RWPE2 (cell line): ENCODE results near the gene LTA.

ENCODE experiments used
- ATAC-seq: fragments of 200-7000 bp; cut with Tn5 transposase; 3 replicates; pipeline ENCODE4 v1.9.1; 2021; ENCODE audit warnings: low read depth
- DNase-seq: peaks from one replicate; pipeline ENCODE4 v3.0.0-alpha.2; 2020; ENCODE audit warnings: low spot score
- H3K27ac ChIP-seq: fragments of 450-650 bp; 2 replicates; pipeline ENCODE4 v1.5.1; 2017; ENCODE audit warnings: mild to moderate bottlenecking; ENCODE audit not compliant: poor library complexity, severe bottlenecking
- H3K27me3 ChIP-seq: fragments of 250-450 bp; sonication (Bioruptor Pico); 2 replicates; pipeline ENCODE4 v1.5.1; 2021; ENCODE audit warnings: mild to moderate bottlenecking, moderate library complexity; ENCODE audit not compliant: insufficient read depth, poor library complexity, severe bottlenecking
- H3K36me3 ChIP-seq: fragments of 250-450 bp; sonication (Bioruptor Pico); 2 replicates; pipeline ENCODE4 v1.5.1; 2020; ENCODE audit warnings: low read depth, mild to moderate bottlenecking, moderate library complexity
- H3K4me1 ChIP-seq: fragments of 250-450 bp; sonication (Bioruptor Pico); 2 replicates; pipeline ENCODE4 v1.5.1; 2021; ENCODE audit warnings: mild to moderate bottlenecking, moderate library complexity; ENCODE audit not compliant: insufficient read depth, poor library complexity, severe bottlenecking
- H3K4me3 ChIP-seq: fragments of 250-450 bp; sonication (Bioruptor Pico); 2 replicates; pipeline ENCODE4 v1.5.1; 2021; ENCODE audit warnings: mild to moderate bottlenecking, moderate library complexity; ENCODE audit not compliant: severe bottlenecking
- H3K9me3 ChIP-seq: fragments of 250-450 bp; sonication (Bioruptor Pico); 2 replicates; pipeline ENCODE4 v1.5.1; 2021; ENCODE audit warnings: mild to moderate bottlenecking, moderate library complexity; ENCODE audit not compliant: severe bottlenecking
- TF ChIP-seq, protein P1 (sequence below): fragments of 450-650 bp; IDR thresholded peaks from one replicate; pipeline ENCODE4 v1.5.1; 2017; ENCODE audit warnings: mild to moderate bottlenecking, moderate library complexity; ENCODE audit not compliant: poor library complexity, severe bottlenecking

Gene LTA

DNA sequence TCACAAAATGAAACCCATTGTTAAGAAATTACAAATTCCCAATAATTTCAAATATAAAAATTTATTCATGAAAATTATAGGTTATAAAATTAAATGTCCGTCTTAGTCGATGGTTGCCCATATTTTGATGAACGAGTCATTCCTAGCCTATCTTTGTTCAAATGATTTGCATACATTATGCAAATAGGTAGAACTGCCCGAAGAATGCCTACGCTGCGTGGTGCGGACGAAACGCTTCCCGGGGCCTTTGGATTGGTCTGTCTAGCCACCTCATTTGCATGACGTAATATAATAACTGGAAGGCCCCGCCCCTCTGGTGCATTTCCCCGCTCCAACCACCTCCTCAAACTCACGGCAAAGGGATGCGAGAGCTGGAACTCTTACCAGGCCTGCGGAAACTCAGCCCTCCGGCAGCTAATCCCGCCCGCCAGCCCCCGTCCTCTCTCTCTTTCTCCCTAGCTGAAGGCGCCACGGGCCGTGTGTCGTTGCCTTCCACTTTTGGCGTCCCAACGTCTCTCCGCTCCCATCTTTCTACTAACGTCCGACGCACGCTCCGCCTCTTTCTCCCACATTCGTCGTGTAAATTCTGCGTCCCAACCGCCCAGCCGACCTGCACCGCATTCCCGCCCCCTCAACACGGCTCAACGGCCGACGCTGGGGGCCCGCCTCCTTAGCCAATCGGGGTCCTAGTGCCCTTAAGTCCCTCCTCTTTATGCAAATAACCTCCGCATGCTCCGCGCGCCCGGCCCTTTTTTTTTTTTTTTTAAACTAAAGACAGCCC, 47.9 kb downstream of the LTA start:
- TF ChIP-seq, protein P1, sequence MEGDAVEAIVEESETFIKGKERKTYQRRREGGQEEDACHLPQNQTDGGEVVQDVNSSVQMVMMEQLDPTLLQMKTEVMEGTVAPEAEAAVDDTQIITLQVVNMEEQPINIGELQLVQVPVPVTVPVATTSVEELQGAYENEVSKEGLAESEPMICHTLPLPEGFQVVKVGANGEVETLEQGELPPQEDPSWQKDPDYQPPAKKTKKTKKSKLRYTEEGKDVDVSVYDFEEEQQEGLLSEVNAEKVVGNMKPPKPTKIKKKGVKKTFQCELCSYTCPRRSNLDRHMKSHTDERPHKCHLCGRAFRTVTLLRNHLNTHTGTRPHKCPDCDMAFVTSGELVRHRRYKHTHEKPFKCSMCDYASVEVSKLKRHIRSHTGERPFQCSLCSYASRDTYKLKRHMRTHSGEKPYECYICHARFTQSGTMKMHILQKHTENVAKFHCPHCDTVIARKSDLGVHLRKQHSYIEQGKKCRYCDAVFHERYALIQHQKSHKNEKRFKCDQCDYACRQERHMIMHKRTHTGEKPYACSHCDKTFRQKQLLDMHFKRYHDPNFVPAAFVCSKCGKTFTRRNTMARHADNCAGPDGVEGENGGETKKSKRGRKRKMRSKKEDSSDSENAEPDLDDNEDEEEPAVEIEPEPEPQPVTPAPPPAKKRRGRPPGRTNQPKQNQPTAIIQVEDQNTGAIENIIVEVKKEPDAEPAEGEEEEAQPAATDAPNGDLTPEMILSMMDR, result no peak
- Histone ChIP-seq H3K9me3 (no peaks in the 10 kb centered on the region), H3K36me3 (peaks cover 37% of the 10 kb centered on the region), H3K4me1 (peaks cover 12% of the 10 kb centered on the region), H3K27ac (peak overlapping the region; percentile 89), H3K4me3 (peak overlapping the region; percentile 58), H3K27me3 (no peaks in the 10 kb centered on the region)
- peak; percentile 98 for DNase-seq
- peak; percentile 82 for ATAC-seq

DNA sequence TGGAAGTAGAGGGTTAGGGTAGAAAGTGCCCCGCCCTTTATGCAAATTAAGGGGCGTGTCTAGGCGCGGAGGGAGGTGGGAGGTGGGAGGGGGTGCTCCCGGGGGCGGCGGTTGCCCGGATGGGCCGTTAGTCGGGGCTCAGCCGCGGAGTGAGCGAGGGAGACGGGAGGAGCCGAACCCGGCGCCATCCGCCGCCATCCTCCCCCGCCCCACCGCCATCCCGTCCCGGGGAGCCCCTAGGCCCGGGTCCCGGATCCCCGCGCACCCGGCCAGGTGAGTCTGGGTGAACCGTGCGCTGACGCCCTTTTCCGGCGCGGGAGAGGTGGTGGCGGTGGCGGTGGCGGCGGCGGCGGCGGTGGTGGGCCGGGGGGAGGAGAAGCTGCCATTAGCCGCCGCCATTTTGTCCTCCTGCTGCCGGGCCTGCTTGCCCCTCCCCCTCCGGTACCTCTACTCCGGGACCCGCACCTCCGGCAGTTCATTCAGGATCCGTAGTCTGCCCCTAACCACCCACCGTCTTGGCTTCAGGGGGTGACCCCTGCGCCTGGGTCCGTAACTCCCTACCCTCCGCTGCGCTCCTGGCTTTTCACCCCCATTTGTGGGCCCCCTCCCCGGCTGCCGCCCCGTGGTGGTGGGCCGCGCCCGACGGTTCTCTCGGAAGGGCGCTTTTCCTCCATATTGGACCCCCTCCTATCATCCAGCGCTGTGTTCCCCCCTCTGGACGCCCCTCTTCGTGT, 48.7 kb downstream of the LTA start, which contains the start of gene PRRC2A:
Gene PRRC2A (plus strand): TSS at position 130 of the 734 bp plus-strand sequence. CDS start 2,075 bp downstream, outside the sequence.
- H3K27me3 ChIP-seq, result no peaks in the 10 kb centered on the region
- peaks cover 44% of the 10 kb centered on the region for H3K36me3 ChIP-seq
- ATAC-seq (peak; percentile 73), DNase-seq (peak; percentile 93)
- TF ChIP-seq, protein P1, result no peak
- no peaks in the 10 kb centered on the region for H3K9me3 ChIP-seq
- peaks cover 12% of the 10 kb centered on the region for H3K4me1 ChIP-seq
- peak within 1 kb of the TSS; percentile 89 for H3K27ac ChIP-seq
- peak within 1 kb of the TSS; percentile 84 for H3K4me3 ChIP-seq

DNA sequence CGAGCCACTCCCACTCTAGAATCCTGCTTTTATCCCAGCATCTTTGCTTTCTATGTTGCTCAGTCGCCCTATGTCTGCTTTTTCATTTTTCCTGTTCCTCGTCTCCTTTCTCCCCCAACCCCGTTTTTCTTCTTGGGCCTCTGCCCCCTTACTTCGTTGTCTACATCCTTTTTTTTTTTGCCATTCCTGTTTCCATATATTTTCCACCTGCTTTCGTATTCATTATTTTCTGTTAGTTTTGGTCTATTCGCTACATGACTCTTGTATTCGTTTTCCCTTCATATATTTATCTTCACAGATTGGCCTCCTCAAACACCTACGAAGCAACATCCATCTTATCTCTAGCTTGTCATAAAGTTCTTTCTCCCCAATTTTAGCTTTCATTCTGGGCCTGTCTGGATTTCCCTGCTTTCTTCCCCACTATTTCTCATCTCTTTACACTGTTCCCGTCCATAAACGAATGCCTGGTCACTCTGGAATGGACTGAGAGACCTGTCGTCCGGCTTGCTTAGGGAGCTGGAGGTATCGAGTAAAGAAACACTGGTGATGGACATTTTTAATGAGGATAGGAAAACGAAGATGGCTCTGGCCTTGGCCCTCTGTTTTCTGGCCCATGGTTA, 49.3 kb downstream of the LTA start:
- no peak for DNase-seq
- ATAC-seq, result no peak
- Histone ChIP-seq H3K27me3 (no peaks in the 10 kb centered on the region), H3K4me1 (peaks cover 12% of the 10 kb centered on the region), H3K27ac (peak overlapping the region; percentile 89), H3K9me3 (no peaks in the 10 kb centered on the region), H3K36me3 (peaks cover 51% of the 10 kb centered on the region), H3K4me3 (peak overlapping the region; percentile 84)
- TF ChIP-seq, protein P1, result no peak

DNA sequence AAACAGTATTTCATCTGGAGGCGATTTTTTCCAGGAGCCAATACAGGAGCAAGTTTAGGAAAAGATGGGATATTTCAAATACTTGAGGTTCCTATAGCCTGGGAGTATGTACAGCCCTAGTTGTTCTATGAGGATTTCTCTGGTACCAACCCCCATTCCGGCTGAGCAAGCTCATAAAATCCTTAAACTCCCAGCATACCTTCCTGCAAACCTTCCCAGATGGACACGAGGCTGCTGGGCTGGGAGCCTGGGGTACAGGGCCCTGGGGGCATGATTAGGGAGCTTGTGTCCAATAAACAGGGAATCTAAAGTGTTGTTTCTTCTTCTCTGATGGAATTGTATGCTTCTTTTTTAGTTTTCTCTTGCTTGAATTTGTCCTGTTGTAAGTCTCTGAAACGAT, 49.9 kb downstream of the LTA start:
- Histone ChIP-seq H3K9me3 (no peaks in the 10 kb centered on the region), H3K36me3 (peaks cover 57% of the 10 kb centered on the region), H3K27ac (peak overlapping the region; percentile 89), H3K4me1 (peaks cover 12% of the 10 kb centered on the region), H3K27me3 (no peaks in the 10 kb centered on the region), H3K4me3 (peak overlapping the region; percentile 84)
- DNase-seq, result no peak
- ATAC-seq, result no peak
- TF ChIP-seq, protein P1, result no peak
